Activated T-helper 1 cell treated with anti-CD3 and anti-CD28 coated beads, Interleukin-12 subunit alpha, Interleukin-12 subunit beta, Interleukin-2, Interleukin-4 antibody, amounts not matched to agents 30 ng/mL and 10 ng/mL and 1 ng/mL, durations not matched to agents 14 hours and 24 hours and 36 hours (primary cell): Measurements from ENCODE around the gene MAPK9. TPM values are rescaled to one million over a fixed set of nuclear protein-coding genes. Genes with fewer than 3 reads are reported as not detected.
A peak's percentile ranks its signal among the peaks of the same experiment; 100 is the strongest.

Experiments used
- DNase-seq: peaks from one replicate; pipeline ENCODE4 v3.0.0; 2021; ENCODE audit warnings: low spot score
- H3K27ac Mint-ChIP-seq: one replicate; pipeline ENCODE4 v1.8.0; 2021; ENCODE audit warnings: mild to moderate bottlenecking, mixed read lengths
- H3K27me3 Mint-ChIP-seq: one replicate; pipeline ENCODE4 v1.8.0; 2022; ENCODE audit warnings: mild to moderate bottlenecking, moderate library complexity, mixed read lengths; ENCODE audit not compliant: insufficient read depth
- H3K36me3 Mint-ChIP-seq: one replicate; pipeline ENCODE4 v1.8.0; 2021; ENCODE audit warnings: low read depth, mixed read lengths
- H3K4me1 Mint-ChIP-seq: one replicate; pipeline ENCODE4 v1.8.0; 2021; ENCODE audit warnings: low read depth, mixed read lengths
- H3K4me3 Mint-ChIP-seq: one replicate; pipeline ENCODE4 v1.8.0; 2021; ENCODE audit warnings: mild to moderate bottlenecking, moderate library complexity, mixed read lengths
- H3K9me3 Mint-ChIP-seq: one replicate; pipeline ENCODE4 v1.8.0; 2021; ENCODE audit warnings: mixed read lengths
- intact Hi-C: fragments of 100-400 bp; cut with micrococcal nuclease; formaldehyde crosslinking; loops from one replicate; pipeline ENCODE4 v1.15.1; 2024
- total RNA-seq: library from RNA; stranded (reverse); gene quantifications from 2 replicates; pipeline ENCODE4 v1.2.3, GENCODE V29; 2022

Gene MAPK9
- 39.8 and 44.6 TPM in 2 replicates for total RNA-seq

- intact Hi-C loops: loop anchor here (2.0 to 10.0 kb wide), 8 partner anchors 83 to 953 kb away; partner anchors contain the start of genes CANX, CNOT6, RACK1 and RASGEF1C
- Mint-ChIP-seq H3K27me3 (no peaks in the 10 kb centered on the region), H3K4me3 (peak within 1 kb of the TSS; percentile 96), H3K36me3 (peaks cover 10% of the 10 kb centered on the region), H3K9me3 (no peaks in the 10 kb centered on the region), H3K27ac (peak within 1 kb of the TSS; percentile 98), H3K4me1 (peaks cover 26% of the 10 kb centered on the region)
- peak; percentile 83 for DNase-seq
Measured at GRCh38 chr5:180291943-180292831, at the start of gene MAPK9. Gene MAPK9, minus strand, starts transcription at chr5:180292083. Its CDS starts 11,522 bp downstream, at chr5:180280561.

GRCh38 chr5:180341595-180341994, 49.7 kb upstream of the MAPK9 start:
- peaks cover 3% of the 10 kb centered on the region for H3K27me3 Mint-ChIP-seq
- no peak overlapping the region for H3K4me3 Mint-ChIP-seq
- H3K4me1 Mint-ChIP-seq: no peaks in the 10 kb centered on the region
- intact Hi-C loops: no loop called here
- no peak for DNase-seq
- no peak overlapping the region for H3K27ac Mint-ChIP-seq
- H3K9me3 Mint-ChIP-seq: no peaks in the 10 kb centered on the region
- H3K36me3 Mint-ChIP-seq: no peaks in the 10 kb centered on the region

GRCh38 chr5:180340856-180341255, 49.0 kb upstream of the MAPK9 start:
- Mint-ChIP-seq H3K27me3 (peaks cover 3% of the 10 kb centered on the region), H3K36me3 (no peaks in the 10 kb centered on the region), H3K27ac (no peak overlapping the region), H3K4me3 (no peak overlapping the region), H3K4me1 (no peaks in the 10 kb centered on the region), H3K9me3 (no peaks in the 10 kb centered on the region)
- DNase-seq: no peak
- intact Hi-C loops: no loop called here

GRCh38 chr5:180339583-180340183, 47.8 kb upstream of the MAPK9 start:
- Mint-ChIP-seq H3K4me3 (no peak overlapping the region), H3K9me3 (no peaks in the 10 kb centered on the region), H3K27me3 (peaks cover 3% of the 10 kb centered on the region), H3K36me3 (no peaks in the 10 kb centered on the region), H3K27ac (no peak overlapping the region), H3K4me1 (no peaks in the 10 kb centered on the region)
- intact Hi-C loops: no loop called here
- no peak for DNase-seq

GRCh38 chr5:180338001-180338707, 46.3 kb upstream of the MAPK9 start:
- H3K36me3 Mint-ChIP-seq: no peaks in the 10 kb centered on the region
- H3K27ac Mint-ChIP-seq: no peak overlapping the region
- H3K4me1 Mint-ChIP-seq: no peaks in the 10 kb centered on the region

GRCh38 chr5:180336234-180337020, 44.5 kb upstream of the MAPK9 start:
- no peak for DNase-seq
- Mint-ChIP-seq H3K4me1 (no peaks in the 10 kb centered on the region), H3K4me3 (no peak overlapping the region), H3K27me3 (peaks cover 11% of the 10 kb centered on the region), H3K9me3 (no peaks in the 10 kb centered on the region), H3K27ac (no peak overlapping the region), H3K36me3 (no peaks in the 10 kb centered on the region)
- intact Hi-C loops: no loop called here

More at GRCh38 chr5:180338001-180338707, 46.3 kb upstream of the MAPK9 start:
- intact Hi-C loops: no loop called here
- Mint-ChIP-seq H3K9me3 (no peaks in the 10 kb centered on the region), H3K4me3 (no peak overlapping the region), H3K27me3 (peaks cover 4% of the 10 kb centered on the region)
- no peak for DNase-seq

GRCh38 chr5:180335614-180336233, 43.8 kb upstream of the MAPK9 start:
- Mint-ChIP-seq H3K27ac (no peak overlapping the region), H3K4me3 (no peak overlapping the region), H3K36me3 (no peaks in the 10 kb centered on the region), H3K9me3 (no peaks in the 10 kb centered on the region), H3K27me3 (peaks cover 18% of the 10 kb centered on the region), H3K4me1 (no peaks in the 10 kb centered on the region)
- no peak for DNase-seq
- intact Hi-C loops: no loop called here

- intact Hi-C loops: no loop called here
- Mint-ChIP-seq H3K27me3 (peaks cover 19% of the 10 kb centered on the region), H3K4me1 (no peaks in the 10 kb centered on the region), H3K9me3 (no peaks in the 10 kb centered on the region), H3K27ac (no peak overlapping the region), H3K36me3 (no peaks in the 10 kb centered on the region), H3K4me3 (no peak overlapping the region)
- no peak for DNase-seq
Measured at GRCh38 chr5:180334751-180335613, 43.1 kb upstream of the MAPK9 start.

GRCh38 chr5:180334176-180334575, 42.3 kb upstream of the MAPK9 start:
- intact Hi-C loops: no loop called here
- no peaks in the 10 kb centered on the region for H3K36me3 Mint-ChIP-seq
- peaks cover 19% of the 10 kb centered on the region for H3K27me3 Mint-ChIP-seq

GRCh38 chr5:180333661-180334060, 41.8 kb upstream of the MAPK9 start:
- peaks cover 19% of the 10 kb centered on the region for H3K27me3 Mint-ChIP-seq
- H3K36me3 Mint-ChIP-seq: no peaks in the 10 kb centered on the region
- no peaks in the 10 kb centered on the region for H3K4me1 Mint-ChIP-seq
- no peaks in the 10 kb centered on the region for H3K9me3 Mint-ChIP-seq
- DNase-seq: no peak
- intact Hi-C loops: no loop called here
- no peak overlapping the region for H3K27ac Mint-ChIP-seq
- H3K4me3 Mint-ChIP-seq: no peak overlapping the region

More at GRCh38 chr5:180334176-180334575, 42.3 kb upstream of the MAPK9 start:
- Mint-ChIP-seq H3K9me3 (no peaks in the 10 kb centered on the region), H3K27ac (no peak overlapping the region), H3K4me3 (no peak overlapping the region), H3K4me1 (no peaks in the 10 kb centered on the region)
- no peak for DNase-seq

GRCh38 chr5:180332861-180333260, 41.0 kb upstream of the MAPK9 start:
- intact Hi-C loops: no loop called here
- no peak for DNase-seq
- Mint-ChIP-seq H3K4me1 (no peaks in the 10 kb centered on the region), H3K36me3 (no peaks in the 10 kb centered on the region), H3K27me3 (peaks cover 19% of the 10 kb centered on the region), H3K4me3 (no peak overlapping the region), H3K27ac (no peak overlapping the region), H3K9me3 (no peaks in the 10 kb centered on the region)
